ENCODE data around the gene CPEB3. TPM values are rescaled to one million over a fixed set of nuclear protein-coding genes. Genes with fewer than 3 reads are reported as not detected.

Gene CPEB3
- total RNA-seq, 1 experiment from 2014 or later = 1.0 TPM

- H3K27me3 ChIP-seq (ENCODE audit: insufficient read depth, low read length) = no peaks in the 10 kb centered on the region
These were observed 166.2 kb downstream of the CPEB3 start for GRCh38 chr10:92124616-92125143.

More at GRCh38 chr10:92124616-92125143, 166.2 kb downstream of the CPEB3 start:
- H3K9ac ChIP-seq (ENCODE audit: extremely low read depth, insufficient read length, low read length) = no peak overlapping the region
- H3T11ph ChIP-seq (ENCODE audit: low read length) = no peak overlapping the region
- Mint-ChIP-seq H3K36me3 (ENCODE audit: insufficient read depth in 1 of 3, low read depth in 3 of 3) (no peaks in the 10 kb centered on the region), H3K4me1 (peaks cover 7% of the 10 kb centered on the region in 2 experiments), H3K27me3 (ENCODE audit: low read depth) (no peaks in the 10 kb centered on the region), H3K27ac (no peak overlapping the region), H3K4me3 (no peak overlapping the region), H3K9me3 (no peaks in the 10 kb centered on the region)
- no peak overlapping the region for H2BK15ac ChIP-seq (ENCODE audit: low read depth, low read length)
- no peak overlapping the region for H3K23ac ChIP-seq (ENCODE audit: insufficient read length, low read depth, low read length)
- H2BK120ac ChIP-seq (ENCODE audit: low read depth, low read length, poor library complexity, severe bottlenecking) = no peak overlapping the region
- H2AK5ac ChIP-seq (ENCODE audit: insufficient read length, low read length) = no peak overlapping the region
- no peak overlapping the region for H3K14ac ChIP-seq (ENCODE audit: insufficient read depth, low read length)
- no peaks in the 10 kb centered on the region for H3K79me1 ChIP-seq (ENCODE audit: insufficient read depth, low read depth, low read length, poor library complexity, severe bottlenecking)
- H3K56ac ChIP-seq (ENCODE audit: insufficient read length, low read depth, low read length) = no peak overlapping the region
- H2BK5ac ChIP-seq (ENCODE audit: insufficient read length, low read length) = no peak overlapping the region
- H3K4me2 ChIP-seq (ENCODE audit: insufficient read depth, insufficient read length, low read length) = no peak overlapping the region
- no peaks in the 10 kb centered on the region for H3K4me1 ChIP-seq (ENCODE audit: insufficient read depth, low read length)
- no peaks in the 10 kb centered on the region for H3K23me2 ChIP-seq (ENCODE audit: insufficient read length, low read depth, low read length, poor library complexity, severe bottlenecking)
- H2BK12ac ChIP-seq (ENCODE audit: insufficient read length, low read depth, low read length) = no peak overlapping the region
- H3K4ac ChIP-seq (ENCODE audit: low read depth, low read length) = no peak overlapping the region
- TF ChIP-seq CTCF (conservative IDR thresholded peaks at IDR 0.05) = no peak
- H4K20me1 ChIP-seq (ENCODE audit: control insufficient read depth, insufficient read depth, insufficient read length) = no peaks in the 10 kb centered on the region
- H3K27ac ChIP-seq (ENCODE audit: insufficient read length, low read depth, low read length) = no peak overlapping the region
- H4K5ac ChIP-seq (ENCODE audit: insufficient read length, low read depth, low read length) = no peak overlapping the region
- H4K91ac ChIP-seq (ENCODE audit: insufficient read length, low read depth, low read length) = no peak overlapping the region
- H3K79me2 ChIP-seq (ENCODE audit: insufficient read depth, low read length) = no peaks in the 10 kb centered on the region
- no peak overlapping the region for H4K8ac ChIP-seq (replicated peaks; ENCODE audit: insufficient read length, low read depth, low read length)
- no peak overlapping the region for H2BK20ac ChIP-seq (ENCODE audit: low read depth, low read length, poor library complexity, severe bottlenecking)
- H3K18ac ChIP-seq (ENCODE audit: insufficient read length, low read depth, low read length) = no peak overlapping the region
- no peaks in the 10 kb centered on the region for H3K9me3 ChIP-seq (ENCODE audit: control insufficient read depth, low read depth, low read length)
- H2AFZ ChIP-seq (ENCODE audit: low read length) = no peak overlapping the region
- WGBS (ENCODE audit: extremely low coverage, insufficient read length, low lambda C conversion rate) = no CpG with 5 or more reads among the region's 3 CpGs
- DNase-seq = no peak
